Measurements from ENCODE around the gene UBTD2. TPM values are rescaled to one million over a fixed set of nuclear protein-coding genes. Genes with fewer than 3 reads are reported as not detected.

UBTD2 gene
- polyA plus RNA-seq, 1 donor from 2014 or later = 89.9 TPM

DNA sequence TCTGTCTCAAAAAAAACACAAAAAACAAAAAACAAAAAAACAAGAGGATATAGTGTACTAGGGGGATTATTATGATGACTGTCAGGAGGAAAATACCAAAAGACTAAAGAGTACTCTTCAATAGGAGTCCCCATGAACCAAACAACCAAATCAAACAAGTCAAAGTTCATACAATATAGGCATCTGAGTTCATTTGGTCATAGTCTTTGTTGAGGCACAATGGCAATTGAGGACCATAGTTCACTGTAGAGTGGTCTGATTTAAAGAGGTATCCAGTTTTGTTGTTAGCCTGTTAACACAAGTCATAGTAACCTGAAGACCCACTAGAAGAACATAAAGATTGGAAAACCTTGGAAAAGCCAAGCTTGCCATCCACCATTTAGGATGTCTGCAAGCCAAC lies 11.3 kb upstream of the UBTD2 start:
- H3K9ac ChIP-seq (ENCODE audit: low read length) = no peak overlapping the region
- H2AFZ ChIP-seq (ENCODE audit: low read depth, low read length) = no peak overlapping the region
- no peaks in the 10 kb centered on the region for H4K20me1 ChIP-seq (ENCODE audit: insufficient read depth)
- H3K27ac ChIP-seq (ENCODE audit: low read length) = no peak overlapping the region
- no peak overlapping the region for H3K4me3 ChIP-seq (ENCODE audit: low read length)
- H3K79me2 ChIP-seq (replicated peaks; ENCODE audit: insufficient read depth, low read length) = no peaks in the 10 kb centered on the region
- H3K9me3 ChIP-seq (ENCODE audit: low read length) = no peaks in the 10 kb centered on the region
- no peaks in the 10 kb centered on the region for H3K9me2 ChIP-seq (ENCODE audit: insufficient read depth, low read length)
- TF ChIP-seq, protein P1, sequence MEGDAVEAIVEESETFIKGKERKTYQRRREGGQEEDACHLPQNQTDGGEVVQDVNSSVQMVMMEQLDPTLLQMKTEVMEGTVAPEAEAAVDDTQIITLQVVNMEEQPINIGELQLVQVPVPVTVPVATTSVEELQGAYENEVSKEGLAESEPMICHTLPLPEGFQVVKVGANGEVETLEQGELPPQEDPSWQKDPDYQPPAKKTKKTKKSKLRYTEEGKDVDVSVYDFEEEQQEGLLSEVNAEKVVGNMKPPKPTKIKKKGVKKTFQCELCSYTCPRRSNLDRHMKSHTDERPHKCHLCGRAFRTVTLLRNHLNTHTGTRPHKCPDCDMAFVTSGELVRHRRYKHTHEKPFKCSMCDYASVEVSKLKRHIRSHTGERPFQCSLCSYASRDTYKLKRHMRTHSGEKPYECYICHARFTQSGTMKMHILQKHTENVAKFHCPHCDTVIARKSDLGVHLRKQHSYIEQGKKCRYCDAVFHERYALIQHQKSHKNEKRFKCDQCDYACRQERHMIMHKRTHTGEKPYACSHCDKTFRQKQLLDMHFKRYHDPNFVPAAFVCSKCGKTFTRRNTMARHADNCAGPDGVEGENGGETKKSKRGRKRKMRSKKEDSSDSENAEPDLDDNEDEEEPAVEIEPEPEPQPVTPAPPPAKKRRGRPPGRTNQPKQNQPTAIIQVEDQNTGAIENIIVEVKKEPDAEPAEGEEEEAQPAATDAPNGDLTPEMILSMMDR (IDR thresholded peaks at IDR 0.05; ENCODE audit: poor library complexity, severe bottlenecking) = no peak
- TF ChIP-seq RAD21 (conservative IDR thresholded peaks at IDR 0.05) = no peak
- TF ChIP-seq MXI1 (conservative IDR thresholded peaks at IDR 0.05; ENCODE audit: poor library complexity, severe bottlenecking) = no peak
- TF ChIP-seq EZH2 (IDR thresholded peaks at IDR 0.05; ENCODE audit: borderline replicate concordance, insufficient read depth, low read length, poor library complexity, severe bottlenecking) = no peak
- no peak for TF ChIP-seq TAF1 (IDR thresholded peaks at IDR 0.05; ENCODE audit: low read depth)
- no peak for TF ChIP-seq SMC3 (conservative IDR thresholded peaks at IDR 0.05; ENCODE audit: poor library complexity)
- TF ChIP-seq REST (IDR thresholded peaks at IDR 0.05; ENCODE audit: borderline replicate concordance) = no peak
- no peak for TF ChIP-seq POLR2AphosphoS5 (IDR thresholded peaks at IDR 0.05)
- no peak for TF ChIP-seq EP300 (conservative IDR thresholded peaks at IDR 0.05; ENCODE audit: poor library complexity, severe bottlenecking)
- H3F3A ChIP-seq (ENCODE audit: insufficient read depth, low read length, poor library complexity, severe bottlenecking) = no peaks in the 10 kb centered on the region
- H3K4me2 ChIP-seq (ENCODE audit: low read length) = no peak overlapping the region
- no peaks in the 10 kb centered on the region for H3K36me3 ChIP-seq (ENCODE audit: insufficient read depth, low read length)
- no peaks in the 10 kb centered on the region for H3K27me3 ChIP-seq (ENCODE audit: insufficient read depth, low read depth, low read length)

- no peak overlapping the region for H3K4me2 ChIP-seq (ENCODE audit: low read length)
- H3K9me2 ChIP-seq (ENCODE audit: insufficient read depth, low read length) = no peaks in the 10 kb centered on the region
- H3F3A ChIP-seq (ENCODE audit: insufficient read depth, low read length, poor library complexity, severe bottlenecking) = no peaks in the 10 kb centered on the region
- no peak for TF ChIP-seq EZH2 (IDR thresholded peaks at IDR 0.05; ENCODE audit: borderline replicate concordance, insufficient read depth, low read length, poor library complexity, severe bottlenecking)
- TF ChIP-seq EP300 (conservative IDR thresholded peaks at IDR 0.05; ENCODE audit: poor library complexity, severe bottlenecking) = no peak
- no peaks in the 10 kb centered on the region for H4K20me1 ChIP-seq (ENCODE audit: insufficient read depth)
- no peaks in the 10 kb centered on the region for H3K27me3 ChIP-seq (ENCODE audit: insufficient read depth, low read depth, low read length)
- H3K4me3 ChIP-seq (ENCODE audit: low read length) = no peak overlapping the region
- H3K36me3 ChIP-seq (ENCODE audit: insufficient read depth, low read length) = no peaks in the 10 kb centered on the region
- H3K27ac ChIP-seq (ENCODE audit: low read length) = no peak overlapping the region
- no peak overlapping the region for H3K9ac ChIP-seq (ENCODE audit: low read length)
- H2AFZ ChIP-seq (ENCODE audit: low read depth, low read length) = no peak overlapping the region
- H3K9me3 ChIP-seq (ENCODE audit: low read length) = no peaks in the 10 kb centered on the region
- no peaks in the 10 kb centered on the region for H3K79me2 ChIP-seq (replicated peaks; ENCODE audit: insufficient read depth, low read length)
Measured at GRCh38 chr5:172293745-172294342, 10.3 kb upstream of the UBTD2 start.
